Natural killer cell (primary cell): Measurements from ENCODE around the gene PLBD1. TPM values are rescaled to one million over a fixed set of nuclear protein-coding genes. Genes with fewer than 3 reads are reported as not detected.

Experiments used
- ATAC-seq, 3 donors: fragments of 150-1000 bp in 2 of 3; fragments of 200-7000 bp in 1 of 3; cut with Tn5 transposase; 1 replicate in 1 of 3; 2 replicates in 2 of 3; pipeline ENCODE4 v1.10.0; 2021; ENCODE audit warnings: mild to moderate bottlenecking in 2 of 3, moderate library complexity in 2 of 3
- DNase-seq, 2 donors: peaks; one replicate each; pipeline versions ENCODE4 v3.0.0 to v3.0.0-alpha.2; 2013 to 2021; ENCODE audit warnings: mixed read lengths in 1 of 2
- H3K27ac ChIP-seq: one replicate; pipeline ENCODE4 v1.5.1; 2013; ENCODE audit warnings: mild to moderate bottlenecking, low read length
- H3K27me3 ChIP-seq: one replicate; pipeline ENCODE4 v1.6.1; 2013; ENCODE audit warnings: low read length; ENCODE audit not compliant: control insufficient read depth, insufficient read depth
- H3K36me3 ChIP-seq: one replicate; pipeline ENCODE4 v1.6.1; 2013; ENCODE audit warnings: low read length; ENCODE audit not compliant: control insufficient read depth, insufficient read depth
- H3K4me1 ChIP-seq: one replicate; pipeline ENCODE4 v1.6.1; 2013; ENCODE audit warnings: low read length; ENCODE audit not compliant: control insufficient read depth, insufficient read depth
- H3K4me3 ChIP-seq: one replicate; pipeline ENCODE4 v1.5.1; 2013; ENCODE audit warnings: low read length
- H3K9me3 ChIP-seq: one replicate; pipeline ENCODE4 v1.6.1; 2013; ENCODE audit warnings: low read length; ENCODE audit not compliant: control insufficient read depth, insufficient read depth
- H3K27ac Mint-ChIP-seq, 2 donors: one replicate each; pipeline ENCODE4 v1.8.0; 2022; ENCODE audit warnings: mild to moderate bottlenecking in 2 of 2, mixed read lengths in 2 of 2, moderate library complexity in 1 of 2
- H3K27me3 Mint-ChIP-seq, 2 donors: one replicate each; pipeline ENCODE4 v1.8.0; 2022; ENCODE audit warnings: low read depth in 2 of 2, mixed read lengths in 2 of 2
- H3K36me3 Mint-ChIP-seq: one replicate; pipeline ENCODE4 v1.8.0; 2022; ENCODE audit warnings: mixed read lengths
- H3K4me1 Mint-ChIP-seq, 2 donors: one replicate each; pipeline ENCODE4 v1.8.0; 2022; ENCODE audit warnings: mixed read lengths in 2 of 2
- H3K4me3 Mint-ChIP-seq: one replicate; pipeline ENCODE4 v1.8.0; 2022; ENCODE audit warnings: mild to moderate bottlenecking, moderate library complexity, mixed read lengths
- H3K9me3 Mint-ChIP-seq, 2 donors: one replicate each; pipeline ENCODE4 v1.8.0; 2022; ENCODE audit warnings: mixed read lengths in 2 of 2
- WGBS: methylation state at CpG from one replicate; pipeline ENCODE4 v1.1.7; 2013; ENCODE audit warnings: missing lambda C conversion rate; ENCODE audit not compliant: insufficient coverage; 5-methylcytosine and 5-hydroxymethylcytosine counted together
- intact Hi-C: fragments of 100-400 bp; cut with micrococcal nuclease; formaldehyde crosslinking; loops from one replicate; pipeline ENCODE4 v1.14.2; 2022
- total RNA-seq, 4 donors: library from RNA; stranded (reverse); fragments of 120-200 nt in 1 of 4; gene quantifications; one replicate each; pipeline versions ENCODE4 v1.2.3 to v1.2.4, GENCODE V29; 2013 to 2022
- TF ChIP-seq, protein P1 (sequence below): fragments of 200-600 bp; IDR thresholded peaks from one replicate; pipeline ENCODE4 v1.8.0; 2022; ENCODE audit warnings: antibody characterized with exemption

PLBD1 gene
- total RNA-seq, 3 donors from 2014 or later (not counting 1 experiment from before 2014, with no cell fraction given), result 3.3 to 8.2 (median 4.6) TPM

DNA sequence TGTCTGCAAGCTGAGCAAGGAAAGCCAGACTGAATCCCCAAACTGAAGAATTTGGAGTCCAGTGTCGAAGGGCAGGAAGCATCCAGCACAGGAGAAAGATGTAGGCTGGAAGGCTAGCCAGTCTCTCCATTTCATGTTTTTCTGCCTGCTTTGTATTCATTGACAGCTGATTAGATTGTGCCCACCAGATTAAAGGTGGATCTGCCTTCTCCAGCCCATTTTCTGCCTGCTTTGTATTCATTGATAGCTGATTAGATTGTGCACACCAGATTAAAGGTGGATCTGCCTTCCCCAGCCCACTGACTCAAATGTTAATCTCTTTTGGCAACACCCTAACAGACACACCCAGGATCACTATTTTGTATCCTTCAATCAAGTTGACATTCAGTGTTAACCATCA lies 85.3 kb downstream of the PLBD1 start:
- no peak for DNase-seq
- Mint-ChIP-seq H3K4me1 (peaks cover 0 to 18% of the 10 kb centered on the region in 2 donors), H3K36me3 (peaks cover 20% of the 10 kb centered on the region), H3K27me3 (no peaks in the 10 kb centered on the region), H3K9me3 (no peaks in the 10 kb centered on the region), H3K27ac (peak overlapping the region; percentile 6 to 39), H3K4me3 (no peak overlapping the region)
- no peak overlapping the region for H3K27ac ChIP-seq
- H3K27me3 ChIP-seq, result no peaks in the 10 kb centered on the region
- no peak for ATAC-seq
- intact Hi-C loops, result no loop called here
- TF ChIP-seq, protein P1, sequence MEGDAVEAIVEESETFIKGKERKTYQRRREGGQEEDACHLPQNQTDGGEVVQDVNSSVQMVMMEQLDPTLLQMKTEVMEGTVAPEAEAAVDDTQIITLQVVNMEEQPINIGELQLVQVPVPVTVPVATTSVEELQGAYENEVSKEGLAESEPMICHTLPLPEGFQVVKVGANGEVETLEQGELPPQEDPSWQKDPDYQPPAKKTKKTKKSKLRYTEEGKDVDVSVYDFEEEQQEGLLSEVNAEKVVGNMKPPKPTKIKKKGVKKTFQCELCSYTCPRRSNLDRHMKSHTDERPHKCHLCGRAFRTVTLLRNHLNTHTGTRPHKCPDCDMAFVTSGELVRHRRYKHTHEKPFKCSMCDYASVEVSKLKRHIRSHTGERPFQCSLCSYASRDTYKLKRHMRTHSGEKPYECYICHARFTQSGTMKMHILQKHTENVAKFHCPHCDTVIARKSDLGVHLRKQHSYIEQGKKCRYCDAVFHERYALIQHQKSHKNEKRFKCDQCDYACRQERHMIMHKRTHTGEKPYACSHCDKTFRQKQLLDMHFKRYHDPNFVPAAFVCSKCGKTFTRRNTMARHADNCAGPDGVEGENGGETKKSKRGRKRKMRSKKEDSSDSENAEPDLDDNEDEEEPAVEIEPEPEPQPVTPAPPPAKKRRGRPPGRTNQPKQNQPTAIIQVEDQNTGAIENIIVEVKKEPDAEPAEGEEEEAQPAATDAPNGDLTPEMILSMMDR, result no peak
- H3K4me1 ChIP-seq, result no peaks in the 10 kb centered on the region
- peaks cover 93% of the 10 kb centered on the region for H3K36me3 ChIP-seq
- no peaks in the 10 kb centered on the region for H3K9me3 ChIP-seq
- H3K4me3 ChIP-seq, result no peak overlapping the region
- 100% methylated on average over 1 of the region's 1 CpG for WGBS

DNA sequence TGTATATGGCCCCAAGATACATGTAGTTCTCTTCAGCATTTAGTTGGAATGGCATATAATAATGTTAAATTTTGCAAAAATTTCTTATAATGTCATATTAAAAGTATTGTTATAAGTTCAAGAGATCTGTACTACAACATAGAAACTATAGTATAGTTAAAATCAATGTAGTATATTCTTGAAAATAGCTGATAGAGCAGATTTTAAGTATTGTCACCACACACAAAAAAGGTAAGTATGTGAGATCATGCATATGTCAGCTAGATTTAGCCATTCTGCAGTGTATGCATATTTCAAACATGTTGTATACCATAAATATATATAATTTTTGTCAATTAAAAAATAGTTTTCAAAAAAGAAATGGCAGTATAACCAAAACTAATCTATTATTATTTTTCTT lies 86.5 kb downstream of the PLBD1 start:
- H3K36me3 ChIP-seq, result peaks cover 90% of the 10 kb centered on the region
- DNase-seq (no peak), ATAC-seq (no peak)
- H3K4me3 ChIP-seq, result no peak overlapping the region
- H3K9me3 Mint-ChIP-seq, result no peaks in the 10 kb centered on the region
- no peaks in the 10 kb centered on the region for H3K4me1 ChIP-seq
- no peak overlapping the region for H3K4me3 Mint-ChIP-seq
- no peak overlapping the region for H3K27ac Mint-ChIP-seq
- H3K36me3 Mint-ChIP-seq, result peaks cover 22% of the 10 kb centered on the region
- H3K27ac ChIP-seq, result no peak overlapping the region
- peaks cover 0 to 19% of the 10 kb centered on the region in 2 donors for H3K4me1 Mint-ChIP-seq
- TF ChIP-seq, protein P1, result no peak
- H3K9me3 ChIP-seq, result no peaks in the 10 kb centered on the region
- no peaks in the 10 kb centered on the region for H3K27me3 ChIP-seq
- no peaks in the 10 kb centered on the region for H3K27me3 Mint-ChIP-seq
- intact Hi-C loops, result no loop called here

DNA sequence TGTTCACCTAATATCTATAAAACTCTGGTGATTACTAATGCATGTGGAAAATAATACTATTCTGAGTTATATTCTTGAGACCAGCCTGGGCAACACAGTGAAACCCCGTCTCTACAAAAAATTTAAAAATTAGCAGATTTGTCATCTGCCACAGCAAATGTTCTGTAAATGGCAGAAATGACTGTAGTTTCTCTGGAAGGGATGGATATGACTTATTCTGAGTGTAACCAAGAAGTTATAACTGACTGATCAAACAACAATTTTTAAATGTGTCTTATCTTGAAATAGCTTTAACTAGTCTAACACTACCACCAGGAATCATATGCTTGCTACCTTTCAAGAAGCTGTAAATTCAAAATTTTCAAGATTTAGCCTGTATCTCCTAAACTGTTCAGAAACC lies 88.7 kb downstream of the PLBD1 start:
- intact Hi-C loops, result no loop called here
- no peak for ATAC-seq
- Histone ChIP-seq H3K4me3 (no peak overlapping the region), H3K27ac (no peak overlapping the region), H3K9me3 (peaks cover 6% of the 10 kb centered on the region), H3K36me3 (peaks cover 87% of the 10 kb centered on the region), H3K4me1 (no peaks in the 10 kb centered on the region), H3K27me3 (no peaks in the 10 kb centered on the region)
- WGBS, result 60% methylated on average over 1 of the region's 1 CpG
- Mint-ChIP-seq H3K4me1 (peaks cover 5 to 19% of the 10 kb centered on the region in 2 donors), H3K27me3 (no peaks in the 10 kb centered on the region), H3K36me3 (peaks cover 43% of the 10 kb centered on the region), H3K27ac (peak overlapping the region; percentile 22 to 45), H3K9me3 (peaks cover under 1 to 4% of the 10 kb centered on the region in 2 donors), H3K4me3 (no peak overlapping the region)
- TF ChIP-seq, protein P1, result no peak
- no peak for DNase-seq

DNA sequence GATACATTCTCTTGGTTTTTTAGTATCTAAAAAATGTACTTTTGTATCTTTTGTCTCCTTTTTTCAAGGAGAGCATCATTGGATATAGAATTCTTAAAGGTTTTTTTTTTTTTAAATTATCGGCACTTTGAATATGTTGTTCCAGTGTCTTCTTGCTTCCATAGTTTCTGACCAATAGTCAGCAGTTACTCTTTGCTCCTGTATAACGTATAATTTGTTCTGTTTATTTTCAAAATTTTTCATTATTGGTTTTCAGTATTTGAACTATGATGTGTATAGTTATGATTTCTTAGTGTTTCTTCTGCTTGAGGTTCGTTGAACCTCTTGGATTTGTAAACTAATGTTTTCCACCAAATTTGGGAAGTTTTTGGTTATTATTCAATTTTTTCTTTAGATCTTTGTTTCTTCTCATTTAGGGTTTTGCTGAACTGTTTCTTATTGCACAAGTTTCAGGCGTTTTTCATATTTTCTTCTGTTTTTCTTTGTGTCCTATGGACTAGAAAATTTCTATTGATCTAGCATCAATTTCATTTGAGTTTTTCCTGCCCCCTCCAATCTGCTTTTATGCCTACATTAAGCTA lies 93.9 kb downstream of the PLBD1 start:
- intact Hi-C loops, result no loop called here
- Histone ChIP-seq H3K4me3 (no peak overlapping the region), H3K4me1 (no peaks in the 10 kb centered on the region), H3K36me3 (peaks cover 65% of the 10 kb centered on the region), H3K27me3 (no peaks in the 10 kb centered on the region), H3K9me3 (peaks cover 6% of the 10 kb centered on the region), H3K27ac (no peak overlapping the region)
- ATAC-seq, result no peak
- H3K27me3 Mint-ChIP-seq, result no peaks in the 10 kb centered on the region
- H3K9me3 Mint-ChIP-seq, result peaks cover 4 to 20% of the 10 kb centered on the region in 2 donors
- peak in 1 of 2 donors; percentile 25 for DNase-seq
- TF ChIP-seq, protein P1, result no peak
- WGBS, result 100% methylated on average over 2 of the region's 4 CpGs
- H3K27ac Mint-ChIP-seq, result peak overlapping the region in 1 of 2 donors; percentile 60
- H3K36me3 Mint-ChIP-seq, result peaks cover 65% of the 10 kb centered on the region
- no peak overlapping the region for H3K4me3 Mint-ChIP-seq
- H3K4me1 Mint-ChIP-seq, result peaks cover 22% of the 10 kb centered on the region in 2 donors
